HG02588 (cell line): ENCODE results near the gene TMTC2.
"Not testable (repeated sequence)": the region's sequence is repeated elsewhere in the genome, so short reads cannot be mapped to it uniquely, and the experiment has no call there.

Experiments used
- ATAC-seq: cut with Tn5 transposase; IDR thresholded peaks from one replicate; pipeline ENCODE4 v1.9.1; 2021; ENCODE audit warnings: mild to moderate bottlenecking, moderate library complexity; ENCODE audit not compliant: unreplicated experiment

TMTC2 gene

DNA sequence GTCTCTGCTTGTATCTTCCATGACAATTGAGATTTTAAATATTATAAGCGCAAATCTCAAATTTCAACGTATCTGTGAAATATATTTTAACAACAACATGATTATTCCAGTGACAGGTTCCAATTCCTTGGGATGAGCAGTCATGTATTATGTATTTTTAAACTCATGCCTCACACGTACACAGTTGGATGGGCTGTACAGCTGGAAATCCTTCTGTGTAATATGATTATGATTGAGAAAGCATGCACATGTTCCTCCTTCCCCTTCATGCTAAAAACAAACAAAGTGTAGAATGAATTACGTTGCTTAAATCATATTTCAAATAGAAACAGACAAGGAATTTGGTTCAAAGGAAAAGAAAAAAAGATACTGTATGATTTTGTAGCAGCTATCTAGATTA, 428.3 kb downstream of the TMTC2 start:
- ATAC-seq = no peak

DNA sequence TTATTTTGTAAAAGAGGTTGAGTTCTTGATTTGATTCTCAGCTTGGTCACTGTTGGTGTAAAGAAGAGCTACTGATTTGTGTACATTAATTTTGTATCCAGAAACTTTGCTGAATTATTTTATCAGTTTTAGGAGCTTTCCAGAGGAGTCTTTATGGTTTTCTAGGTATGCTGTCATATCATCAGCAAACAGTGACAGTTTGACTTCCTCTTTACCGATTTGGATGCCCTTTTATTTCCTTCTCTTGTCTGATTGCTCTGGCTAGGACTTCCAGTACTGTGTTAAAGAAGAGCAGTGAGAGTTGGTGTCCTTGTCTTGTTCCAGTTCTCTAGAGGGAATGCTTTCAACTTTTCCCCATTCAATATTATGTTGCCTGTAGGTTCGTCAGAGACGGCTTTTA, 431.2 kb downstream of the TMTC2 start:
- ATAC-seq = not testable (repeated sequence)

DNA sequence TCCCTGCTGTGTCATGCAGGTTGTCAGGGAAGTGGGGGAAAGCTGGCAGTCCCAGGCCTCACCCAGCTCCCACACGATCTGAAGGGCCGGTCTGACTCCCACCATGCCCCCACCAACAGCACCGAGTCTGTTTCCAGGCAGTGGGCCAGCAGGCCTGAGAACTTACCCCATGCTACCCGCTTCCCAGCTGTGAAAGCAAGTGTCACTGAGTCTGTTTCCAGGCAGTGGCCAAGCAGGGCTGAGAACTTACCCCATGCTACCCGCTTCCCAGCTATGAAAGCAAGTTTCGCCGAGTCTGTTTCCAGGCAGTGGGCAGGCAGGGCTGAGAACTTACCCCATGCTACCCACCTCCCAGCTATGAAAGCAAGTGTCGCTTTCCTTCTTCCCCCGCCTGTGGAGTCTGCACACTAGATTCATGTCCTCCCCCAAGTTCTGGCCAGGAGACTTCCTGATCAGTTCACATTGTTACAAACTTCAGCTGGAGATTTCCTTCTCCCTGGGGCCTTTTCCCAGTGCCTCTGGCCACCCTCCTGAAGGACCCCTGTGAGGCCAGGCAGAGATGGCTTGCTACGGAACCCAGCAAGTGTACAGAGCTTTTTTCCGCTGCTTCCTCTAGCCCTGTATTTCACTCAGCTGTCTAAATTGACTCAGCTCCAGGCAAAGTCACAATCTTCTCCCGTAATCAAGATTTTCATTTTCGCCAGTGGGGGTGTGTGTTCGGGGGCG, 435.4 kb downstream of the TMTC2 start:
- no peak for ATAC-seq

DNA sequence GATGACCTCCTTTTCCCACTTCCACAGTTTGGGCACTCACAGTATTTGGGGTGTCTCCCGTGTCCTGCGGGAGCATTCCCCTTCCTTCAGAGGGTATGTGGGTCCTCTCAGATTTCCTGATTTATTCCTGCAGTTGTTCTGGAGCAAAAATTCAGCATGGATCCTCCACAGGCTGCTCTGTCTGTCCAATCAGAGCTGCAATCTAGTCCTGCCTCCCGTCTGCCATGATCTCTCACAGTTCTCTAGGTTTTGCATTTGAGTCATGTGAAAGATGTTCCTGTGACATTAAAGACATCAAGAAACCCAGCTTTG, 435.9 kb downstream of the TMTC2 start:
- ATAC-seq = no peak

DNA sequence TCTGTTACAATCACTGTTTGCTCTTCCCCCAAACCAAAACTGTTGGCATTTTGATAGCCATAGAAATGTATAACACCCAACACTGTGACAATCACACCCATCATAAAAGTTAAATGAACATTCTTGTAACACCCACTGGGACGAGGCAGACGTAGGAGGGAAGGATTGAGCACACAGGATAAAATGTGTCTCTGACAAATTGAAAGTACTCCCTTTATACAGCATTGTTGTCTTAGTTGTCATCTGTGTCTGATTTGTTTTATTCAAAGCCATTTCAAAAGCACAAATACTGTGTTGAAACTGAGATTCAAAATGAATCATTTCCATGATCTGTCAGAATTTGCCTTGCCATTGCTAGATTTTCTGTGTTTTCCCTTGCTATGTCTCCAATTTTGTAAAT, 436.3 kb downstream of the TMTC2 start:
- no peak for ATAC-seq

DNA sequence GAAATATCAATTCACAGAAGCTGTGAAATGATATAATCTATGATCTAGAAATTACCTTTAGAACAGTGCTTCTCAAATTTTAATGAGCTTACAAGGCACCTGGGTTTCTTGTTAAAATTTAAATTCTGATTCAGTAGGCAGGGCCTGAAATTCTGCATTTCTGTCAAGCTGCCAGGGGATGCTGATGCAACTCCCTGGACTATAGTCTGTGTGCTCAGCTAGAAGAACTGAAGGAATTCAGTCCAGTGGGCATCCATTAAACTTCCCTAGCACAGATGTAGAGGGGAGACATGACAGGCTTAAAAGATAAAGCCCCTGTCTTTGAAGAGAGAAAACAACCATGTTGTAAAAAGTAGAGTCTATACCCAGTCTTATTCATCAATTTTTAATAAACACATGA, 441.8 kb downstream of the TMTC2 start:
- no peak for ATAC-seq

DNA sequence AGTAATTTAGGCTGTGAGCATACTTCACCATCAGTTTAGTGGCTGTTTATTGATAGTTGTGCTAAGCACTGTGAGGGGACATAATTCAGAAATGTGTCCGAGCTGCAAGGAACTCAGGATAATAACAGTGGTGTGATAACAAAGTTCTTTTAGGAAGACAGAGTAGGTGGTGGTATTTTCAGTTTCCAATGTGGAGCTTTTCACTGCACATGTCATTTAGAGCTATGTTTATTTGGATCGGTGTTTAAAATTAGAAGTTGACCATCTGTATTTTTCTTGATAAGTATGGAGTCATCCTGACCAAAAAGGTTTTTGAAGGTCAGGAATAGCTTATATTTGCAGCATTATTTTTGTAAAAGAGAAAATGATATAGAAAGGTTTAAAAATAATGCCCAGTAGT, 443.5 kb downstream of the TMTC2 start:
- ATAC-seq = no peak

DNA sequence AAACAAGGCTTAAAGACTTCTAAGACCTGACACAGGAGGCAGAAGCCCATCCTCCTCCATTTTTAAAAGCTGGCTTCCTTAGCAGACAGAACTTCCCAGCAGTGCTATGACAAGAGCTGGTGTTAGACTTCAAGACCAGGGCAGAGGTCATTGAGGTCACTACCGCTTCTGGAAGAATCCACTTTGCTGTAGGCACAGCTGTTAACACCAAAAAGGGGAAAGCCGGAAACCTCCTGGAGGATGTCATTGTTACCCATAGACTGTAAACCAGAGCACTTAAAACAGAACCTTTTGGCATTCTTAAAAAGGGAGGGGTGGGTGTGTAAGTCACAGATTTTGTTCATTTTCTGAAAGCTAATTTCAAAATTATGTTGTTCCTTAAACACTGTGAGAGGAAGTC, 445.7 kb downstream of the TMTC2 start:
- ATAC-seq = no peak

DNA sequence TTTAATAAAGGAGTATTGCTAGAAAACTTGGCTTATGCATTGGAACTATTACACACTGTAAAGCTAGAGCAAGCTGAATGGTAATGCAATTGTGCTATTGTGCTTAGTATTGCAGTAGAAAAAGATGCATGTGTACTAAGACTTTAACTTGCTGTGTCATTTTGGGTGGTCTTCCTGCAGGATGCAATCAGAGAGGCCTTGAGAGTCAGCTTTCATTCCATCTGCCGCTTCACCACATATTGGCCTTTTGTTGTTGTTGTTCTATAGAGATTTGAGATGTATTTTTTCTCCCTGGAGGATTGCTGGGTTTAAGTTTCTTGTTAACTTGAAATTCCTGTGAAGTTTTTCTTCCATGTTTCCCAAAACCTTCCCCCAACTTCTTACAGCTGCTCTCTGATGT, 449.7 kb downstream of the TMTC2 start:
- no peak for ATAC-seq

DNA sequence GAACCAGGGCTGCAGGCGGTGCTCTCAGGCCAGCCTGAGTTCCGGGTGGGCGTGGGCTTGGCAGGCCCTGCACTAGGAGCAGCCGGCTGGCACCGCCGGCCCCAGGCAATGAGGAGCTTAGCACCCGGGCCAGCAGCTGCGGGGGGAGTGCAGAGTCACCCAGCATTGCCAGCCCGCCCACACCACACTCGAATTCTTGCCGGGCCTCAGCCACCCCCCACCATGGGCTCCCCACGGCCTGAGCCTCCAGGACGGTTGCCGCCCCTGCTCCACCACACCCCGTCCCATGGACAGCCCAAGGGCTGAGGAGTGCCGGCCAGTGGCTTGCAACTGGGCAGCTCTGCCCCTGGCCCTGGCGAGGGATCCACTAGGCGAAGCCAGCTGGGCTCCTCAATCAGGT, 453.4 kb downstream of the TMTC2 start:
- no peak for ATAC-seq

DNA sequence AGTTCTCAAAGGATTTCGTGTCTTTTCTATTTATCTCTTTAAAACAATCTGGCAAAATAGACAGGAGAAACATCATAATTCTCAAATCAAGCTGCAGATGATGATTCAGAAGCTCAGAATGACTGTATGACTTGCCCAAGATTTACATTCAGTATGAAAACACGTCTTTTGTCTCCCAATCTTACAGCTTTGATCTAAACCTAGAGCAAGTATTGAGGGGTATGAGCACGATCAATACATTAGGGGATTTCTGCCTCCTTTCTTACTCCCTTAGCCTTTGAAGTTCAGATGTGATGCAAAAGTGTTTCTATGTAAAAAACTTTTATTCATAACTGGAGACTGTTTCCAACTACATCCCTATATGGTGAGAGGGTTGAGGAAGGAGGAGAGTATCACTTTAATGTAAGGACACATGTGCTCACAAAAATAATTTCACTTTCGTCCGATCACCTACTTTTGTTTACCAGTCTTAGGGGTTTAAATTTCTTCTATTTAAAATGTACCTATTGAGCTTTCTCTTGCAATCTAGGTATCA, 454.8 kb downstream of the TMTC2 start:
- no peak for ATAC-seq

DNA sequence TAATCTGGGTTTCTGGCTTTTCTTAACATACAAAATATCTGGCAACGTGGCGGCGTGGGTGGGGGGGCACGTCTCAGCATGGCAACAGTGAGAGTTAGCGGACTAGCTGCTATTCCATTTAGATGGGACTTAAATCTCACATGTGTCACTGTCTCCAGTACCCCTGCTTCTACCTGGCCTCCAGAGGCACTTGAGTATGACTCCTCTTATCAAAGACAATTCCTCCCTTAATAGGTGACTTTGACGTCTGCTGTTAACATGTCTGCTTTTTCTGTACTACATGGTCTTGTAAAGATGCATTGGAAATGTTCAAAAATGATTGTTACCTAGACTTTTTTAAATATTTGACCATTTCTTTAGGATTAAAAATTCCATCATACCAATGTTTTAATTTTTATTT, 456.2 kb downstream of the TMTC2 start:
- no peak for ATAC-seq

DNA sequence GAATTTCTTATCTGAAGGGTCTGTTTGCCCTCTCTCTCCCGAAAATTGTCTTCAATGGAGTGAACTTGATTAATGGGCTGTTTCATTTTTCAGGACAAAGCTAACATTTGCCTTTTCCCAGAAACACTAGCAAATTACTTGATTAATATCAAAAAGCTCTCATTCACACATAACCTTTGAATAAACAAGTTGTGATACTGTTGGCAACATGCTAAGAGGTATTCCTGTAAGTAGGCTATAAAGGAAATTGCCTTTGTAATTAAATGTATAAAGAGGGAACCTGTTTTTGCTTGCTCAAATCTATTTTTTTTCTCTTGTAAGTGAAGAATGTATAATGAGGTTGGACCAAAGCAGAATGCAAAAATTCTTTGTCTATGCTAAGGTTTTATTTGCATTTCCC, 457.2 kb downstream of the TMTC2 start:
- no peak for ATAC-seq

DNA sequence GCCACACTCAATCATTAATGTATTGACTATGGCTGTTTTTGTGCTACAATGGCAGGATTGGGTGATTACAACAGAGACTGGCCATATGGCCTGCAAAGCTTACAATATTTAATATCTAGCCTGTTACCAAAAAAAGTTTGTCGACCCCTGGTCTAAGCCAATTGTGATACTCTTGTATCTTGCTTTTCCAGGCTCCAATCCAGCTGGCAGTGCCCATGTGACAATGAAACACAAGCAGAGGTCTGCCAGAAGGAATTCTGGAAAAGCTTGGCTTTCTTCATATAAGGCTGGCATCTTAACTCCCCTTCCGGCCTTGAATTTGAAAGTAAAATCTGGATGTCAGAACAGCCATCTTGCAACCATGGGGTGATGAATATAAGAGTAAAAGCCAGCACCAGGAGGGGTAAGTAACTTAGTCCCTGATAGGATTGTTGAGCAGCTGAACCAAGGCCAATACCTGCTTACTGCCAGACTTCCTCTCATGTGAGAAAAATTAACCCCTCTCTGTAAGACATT, 458.7 kb downstream of the TMTC2 start:
- ATAC-seq = no peak

DNA sequence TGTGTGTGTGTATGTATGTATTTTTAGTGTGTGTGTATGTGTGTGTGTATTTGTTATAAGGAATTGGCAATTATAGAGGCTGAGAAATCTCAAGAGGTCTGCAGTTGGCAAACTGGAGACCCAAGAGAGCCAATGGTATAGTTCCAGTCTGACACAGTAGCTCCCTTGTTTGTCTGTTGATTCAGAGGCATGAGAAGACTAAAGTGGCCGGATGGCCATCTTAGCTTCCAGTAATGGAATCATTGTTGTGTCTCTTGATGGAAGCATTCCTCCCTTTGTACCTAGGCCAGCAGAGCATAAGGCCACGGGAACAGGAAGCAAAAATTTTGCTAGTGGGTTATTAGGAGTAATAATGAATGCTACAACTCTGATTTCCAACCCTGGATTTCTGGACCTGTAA, 460.6 kb downstream of the TMTC2 start:
- no peak for ATAC-seq

DNA sequence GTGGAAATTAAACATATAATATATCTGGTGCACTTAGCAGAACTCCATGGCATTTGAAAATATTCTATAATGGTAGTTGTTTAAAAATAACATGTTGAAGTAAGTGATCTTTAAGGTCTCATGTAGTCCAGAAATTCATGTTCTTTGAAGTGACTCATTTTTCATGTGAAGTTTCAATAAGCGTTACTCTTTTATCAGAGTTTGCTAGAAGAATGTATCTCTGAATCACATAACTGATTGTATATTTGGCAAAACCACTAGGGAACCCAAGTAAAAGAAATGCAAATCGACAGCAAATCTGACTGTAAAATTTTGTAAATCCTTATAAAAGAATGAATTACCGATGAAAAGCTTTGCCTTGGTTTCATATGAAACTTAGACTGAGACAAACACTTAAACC, 463.3 kb downstream of the TMTC2 start:
- no peak for ATAC-seq

DNA sequence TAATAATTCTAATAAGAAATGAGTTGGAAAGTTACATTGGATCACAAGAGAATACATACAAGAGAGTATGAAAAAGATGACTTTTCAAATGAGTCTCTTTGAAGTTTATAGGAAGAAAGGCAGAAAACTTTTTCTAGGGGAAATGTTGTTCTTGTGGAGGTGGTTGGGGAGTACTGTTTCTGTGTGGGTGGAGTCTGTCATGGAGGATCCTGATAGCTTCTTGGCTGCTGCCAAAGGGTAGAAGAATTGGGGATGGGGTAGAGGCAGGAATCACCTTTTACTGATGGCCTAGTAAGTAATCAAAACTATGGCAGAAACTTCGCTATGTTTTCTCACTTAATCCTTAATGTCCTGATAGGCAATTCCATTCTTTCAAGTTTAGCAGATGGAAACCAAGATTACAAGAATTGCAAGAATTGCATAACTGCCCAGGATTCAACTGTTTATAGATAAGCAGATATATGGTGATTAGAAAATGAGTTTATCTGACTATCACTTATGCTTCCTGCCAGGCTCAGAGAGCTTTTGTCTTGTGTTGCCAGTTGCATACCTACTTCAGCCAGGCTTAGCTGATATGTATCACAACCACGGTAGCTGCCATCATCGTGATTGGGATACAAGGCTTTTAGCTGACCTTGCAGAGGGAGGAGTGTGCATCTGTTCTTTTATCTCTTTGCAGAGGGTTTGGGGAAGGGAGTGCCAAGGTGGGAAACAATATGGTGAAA, 463.9 kb downstream of the TMTC2 start:
- ATAC-seq = no peak

DNA sequence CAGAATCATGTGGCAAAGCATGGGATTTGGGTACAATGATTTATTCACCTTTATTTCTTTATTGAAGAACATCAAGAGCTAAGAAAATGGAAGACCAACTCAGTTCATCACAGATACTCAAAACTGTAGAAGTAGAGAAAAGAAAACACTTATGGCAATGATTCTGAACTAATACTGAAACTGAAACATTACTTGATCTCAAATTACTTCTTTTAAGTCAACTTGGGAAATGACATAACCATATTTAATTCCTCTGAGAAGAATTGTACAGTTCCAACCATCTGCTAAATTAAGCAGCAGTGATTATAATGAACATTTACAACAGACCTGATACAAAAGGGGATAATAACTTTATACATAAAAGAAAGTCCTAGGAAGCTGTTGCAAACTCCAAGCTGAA, 466.5 kb downstream of the TMTC2 start:
- peak; percentile 49 for ATAC-seq

DNA sequence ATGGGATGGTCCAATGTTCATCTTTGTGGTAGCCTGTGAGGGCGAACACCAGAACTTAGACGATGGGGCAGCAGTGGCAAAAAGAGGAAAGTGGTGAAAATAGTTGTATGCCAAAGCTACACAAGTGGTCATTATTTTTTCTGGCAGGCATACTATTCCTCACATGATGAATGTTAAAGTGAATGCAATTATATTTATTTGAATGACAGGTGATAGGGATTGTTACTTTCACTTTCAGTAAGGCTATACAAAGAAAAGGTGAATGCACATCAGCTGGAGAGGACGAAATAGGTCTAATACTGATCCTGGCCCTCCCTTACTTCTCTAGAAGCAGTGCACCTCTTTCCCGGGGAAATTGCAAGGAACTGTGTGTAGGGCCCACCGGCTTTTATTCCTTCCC, 470.1 kb downstream of the TMTC2 start:
- ATAC-seq = no peak

DNA sequence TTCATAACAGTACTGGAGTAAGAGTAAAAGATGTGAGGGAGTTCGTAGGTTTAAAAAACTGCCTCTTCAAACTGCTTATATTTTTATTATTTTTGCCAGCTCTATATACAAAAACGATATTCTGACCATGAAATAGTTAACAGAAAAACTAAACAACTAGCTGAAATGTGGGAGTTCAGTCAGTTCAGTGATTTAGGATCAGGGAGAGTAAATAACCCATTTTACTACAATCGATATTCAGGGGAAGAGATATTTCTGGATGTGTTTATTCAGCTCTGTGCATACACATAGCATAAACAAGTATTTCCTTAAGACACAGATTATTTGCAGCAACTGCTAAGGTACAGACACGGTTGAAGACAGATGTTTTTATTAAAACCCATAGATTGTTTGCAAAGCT, 470.9 kb downstream of the TMTC2 start:
- ATAC-seq = no peak

DNA sequence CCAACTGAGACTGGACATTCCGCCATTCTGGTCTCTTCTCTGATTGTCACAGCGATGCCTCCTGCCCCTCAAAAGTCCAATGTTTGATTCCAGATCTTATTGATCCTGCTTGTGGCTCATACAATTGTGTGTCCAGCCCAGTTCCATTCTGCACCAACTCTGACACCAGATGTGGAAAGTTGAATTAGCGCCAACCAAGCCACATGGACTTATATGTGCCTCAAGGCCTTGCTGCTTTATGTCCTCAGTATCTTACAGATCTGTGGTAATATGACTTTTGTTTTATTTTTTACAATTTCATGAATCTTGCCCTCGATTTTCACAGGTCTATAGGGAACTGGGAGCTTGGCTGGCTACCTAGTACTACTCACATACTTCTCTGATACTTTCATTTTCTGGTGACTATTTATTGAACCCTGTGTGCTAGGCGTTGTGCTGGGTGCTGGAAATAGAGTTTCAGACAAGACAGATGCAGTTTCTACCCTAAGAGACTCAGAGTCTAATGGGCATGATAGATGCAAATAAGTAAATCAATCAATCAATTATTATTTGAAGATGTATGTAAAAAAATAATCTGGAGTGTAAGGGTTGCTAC, 472.0 kb downstream of the TMTC2 start:
- ATAC-seq = no peak

DNA sequence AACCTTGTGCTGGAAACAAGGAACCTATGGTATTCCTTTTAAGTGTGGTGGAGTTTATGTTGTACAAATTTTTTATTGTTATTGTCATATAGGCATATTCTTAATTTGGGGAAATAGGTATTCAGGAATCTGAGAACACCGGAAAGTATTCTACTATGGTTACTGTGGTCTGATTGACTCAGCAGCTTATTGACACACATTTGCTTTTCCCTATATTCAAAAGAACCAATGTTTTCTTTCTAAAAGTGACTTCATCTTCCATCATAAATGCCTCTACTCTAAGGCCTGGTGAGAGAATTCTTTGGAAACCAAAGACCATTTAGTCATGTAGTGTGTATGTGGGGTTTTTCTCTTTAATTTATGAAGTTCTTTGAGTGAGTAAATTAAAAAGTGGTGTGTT, 474.8 kb downstream of the TMTC2 start:
- no peak for ATAC-seq
